GM10266 (cell line): ENCODE data around the gene ANGPTL1.

Source experiments
- DNase-seq: peaks from one replicate; pipeline ENCODE4 v3.0.0; 2012; ENCODE audit errors: extremely low spot score
- TF ChIP-seq, protein P1 (sequence below): IDR thresholded peaks from 2 replicates; pipeline ENCODE4 v1.5.1; 2012; ENCODE audit warnings: mild to moderate bottlenecking, low read depth; ENCODE audit not compliant: control insufficient read depth, insufficient read depth; ENCODE audit errors: missing control alignments

The ANGPTL1 gene

GRCh38 chr1:178885869-178886268 lies 15.0 kb upstream of the ANGPTL1 start:
- no peak for DNase-seq
- TF ChIP-seq, protein P1, sequence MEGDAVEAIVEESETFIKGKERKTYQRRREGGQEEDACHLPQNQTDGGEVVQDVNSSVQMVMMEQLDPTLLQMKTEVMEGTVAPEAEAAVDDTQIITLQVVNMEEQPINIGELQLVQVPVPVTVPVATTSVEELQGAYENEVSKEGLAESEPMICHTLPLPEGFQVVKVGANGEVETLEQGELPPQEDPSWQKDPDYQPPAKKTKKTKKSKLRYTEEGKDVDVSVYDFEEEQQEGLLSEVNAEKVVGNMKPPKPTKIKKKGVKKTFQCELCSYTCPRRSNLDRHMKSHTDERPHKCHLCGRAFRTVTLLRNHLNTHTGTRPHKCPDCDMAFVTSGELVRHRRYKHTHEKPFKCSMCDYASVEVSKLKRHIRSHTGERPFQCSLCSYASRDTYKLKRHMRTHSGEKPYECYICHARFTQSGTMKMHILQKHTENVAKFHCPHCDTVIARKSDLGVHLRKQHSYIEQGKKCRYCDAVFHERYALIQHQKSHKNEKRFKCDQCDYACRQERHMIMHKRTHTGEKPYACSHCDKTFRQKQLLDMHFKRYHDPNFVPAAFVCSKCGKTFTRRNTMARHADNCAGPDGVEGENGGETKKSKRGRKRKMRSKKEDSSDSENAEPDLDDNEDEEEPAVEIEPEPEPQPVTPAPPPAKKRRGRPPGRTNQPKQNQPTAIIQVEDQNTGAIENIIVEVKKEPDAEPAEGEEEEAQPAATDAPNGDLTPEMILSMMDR: no peak

DNA sequence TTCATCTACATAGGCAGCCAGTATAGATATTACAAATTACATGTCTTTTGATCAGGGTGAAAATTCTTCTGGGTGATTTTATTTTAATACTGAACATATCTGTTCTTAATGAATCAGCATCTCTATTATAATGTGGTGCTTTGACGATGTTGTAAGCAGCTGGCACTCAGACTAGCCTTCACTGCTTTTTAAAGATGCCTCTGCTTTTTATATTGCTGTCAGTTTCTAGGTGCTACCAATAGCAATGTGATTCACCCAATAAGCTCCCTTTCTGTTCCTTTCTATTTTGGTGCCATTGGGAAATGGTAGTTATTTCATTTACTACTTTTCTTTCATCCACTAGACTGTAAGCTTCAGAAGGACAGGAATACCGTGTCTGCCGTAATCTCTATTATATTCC lies 11.1 kb upstream of the ANGPTL1 start:
- TF ChIP-seq, protein P1: no peak
- no peak for DNase-seq

GRCh38 chr1:178877896-178878295 lies 7.0 kb upstream of the ANGPTL1 start:
- TF ChIP-seq, protein P1: no peak
- DNase-seq: no peak

DNA sequence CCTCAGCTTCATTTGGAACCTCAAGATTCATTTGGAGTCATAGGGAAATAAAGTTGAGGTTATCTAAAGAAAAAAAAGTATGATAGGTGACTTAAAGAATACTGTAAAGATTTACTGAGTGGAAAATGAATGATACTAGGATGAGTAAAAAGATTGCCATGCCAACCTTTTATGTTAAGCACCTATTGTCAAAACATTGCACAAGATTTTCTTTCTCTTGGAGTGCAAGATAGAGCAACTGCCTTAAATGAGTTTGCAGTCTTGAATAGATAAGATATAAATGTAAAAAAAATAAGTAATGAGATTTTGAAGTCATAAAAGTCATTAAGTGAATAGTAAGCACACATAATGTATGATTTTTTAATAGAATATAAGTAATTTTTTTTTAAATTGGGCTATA lies 5.1 kb upstream of the ANGPTL1 start:
- DNase-seq: no peak
- TF ChIP-seq, protein P1: no peak

DNA sequence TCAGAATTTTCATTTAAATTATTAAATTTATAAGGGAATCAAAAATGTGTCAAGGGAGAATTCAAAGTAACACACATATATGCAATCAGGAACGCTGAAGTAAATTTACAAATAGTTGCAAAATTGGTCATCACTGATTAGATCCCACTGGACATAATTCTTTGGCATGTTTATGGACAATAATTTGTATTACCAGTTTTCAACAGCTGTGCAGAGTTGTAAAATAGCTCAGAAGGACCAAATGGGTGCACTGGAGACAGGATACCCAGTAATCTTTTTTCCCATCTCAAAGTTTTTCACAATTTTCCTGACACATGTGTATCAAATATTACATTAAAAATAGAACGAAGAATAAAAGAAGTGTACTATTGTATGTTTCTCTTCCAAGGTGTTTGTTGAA lies 4.1 kb upstream of the ANGPTL1 start:
- DNase-seq: no peak
- TF ChIP-seq, protein P1: no peak

GRCh38 chr1:178871551-178872320 lies 859 bp upstream of the ANGPTL1 start:
- DNase-seq: no peak
- TF ChIP-seq, protein P1: no peak

- DNase-seq: no peak
- TF ChIP-seq, protein P1: no peak
Observed at GRCh38 chr1:178870221-178870620, 656 bp downstream of the ANGPTL1 start.
